Coronary artery (tissue), 2 donors: ENCODE measurements around the gene SLC35F3.

Experiments
- DNase-seq: peaks from one replicate; pipeline ENCODE4 v3.0.0-alpha.2; 2017; ENCODE audit warnings: low spot score
- H3K27ac ChIP-seq, 2 donors: fragments of 200-600 bp; sonication (generic); one replicate each; pipeline ENCODE4 v1.5.1; 2016 to 2019
- H3K4me3 ChIP-seq: fragments of 200-600 bp; sonication (generic); 2 replicates; pipeline ENCODE4 v1.5.1; 2016; ENCODE audit warnings: mild to moderate bottlenecking, moderate library complexity
- TF ChIP-seq, protein P1 (sequence below): fragments of 200-600 bp; sonication (generic); IDR thresholded peaks from one replicate; pipeline ENCODE4 v1.5.1; 2019; ENCODE audit warnings: antibody characterized with exemption

Gene SLC35F3

GRCh38 chr1:234162661-234163060 lies 258.2 kb downstream of the SLC35F3 start:
- no peak for DNase-seq
- TF ChIP-seq, protein P1, sequence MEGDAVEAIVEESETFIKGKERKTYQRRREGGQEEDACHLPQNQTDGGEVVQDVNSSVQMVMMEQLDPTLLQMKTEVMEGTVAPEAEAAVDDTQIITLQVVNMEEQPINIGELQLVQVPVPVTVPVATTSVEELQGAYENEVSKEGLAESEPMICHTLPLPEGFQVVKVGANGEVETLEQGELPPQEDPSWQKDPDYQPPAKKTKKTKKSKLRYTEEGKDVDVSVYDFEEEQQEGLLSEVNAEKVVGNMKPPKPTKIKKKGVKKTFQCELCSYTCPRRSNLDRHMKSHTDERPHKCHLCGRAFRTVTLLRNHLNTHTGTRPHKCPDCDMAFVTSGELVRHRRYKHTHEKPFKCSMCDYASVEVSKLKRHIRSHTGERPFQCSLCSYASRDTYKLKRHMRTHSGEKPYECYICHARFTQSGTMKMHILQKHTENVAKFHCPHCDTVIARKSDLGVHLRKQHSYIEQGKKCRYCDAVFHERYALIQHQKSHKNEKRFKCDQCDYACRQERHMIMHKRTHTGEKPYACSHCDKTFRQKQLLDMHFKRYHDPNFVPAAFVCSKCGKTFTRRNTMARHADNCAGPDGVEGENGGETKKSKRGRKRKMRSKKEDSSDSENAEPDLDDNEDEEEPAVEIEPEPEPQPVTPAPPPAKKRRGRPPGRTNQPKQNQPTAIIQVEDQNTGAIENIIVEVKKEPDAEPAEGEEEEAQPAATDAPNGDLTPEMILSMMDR: no peak
- Histone ChIP-seq H3K27ac (no peak overlapping the region), H3K4me3 (no peak overlapping the region)

DNA sequence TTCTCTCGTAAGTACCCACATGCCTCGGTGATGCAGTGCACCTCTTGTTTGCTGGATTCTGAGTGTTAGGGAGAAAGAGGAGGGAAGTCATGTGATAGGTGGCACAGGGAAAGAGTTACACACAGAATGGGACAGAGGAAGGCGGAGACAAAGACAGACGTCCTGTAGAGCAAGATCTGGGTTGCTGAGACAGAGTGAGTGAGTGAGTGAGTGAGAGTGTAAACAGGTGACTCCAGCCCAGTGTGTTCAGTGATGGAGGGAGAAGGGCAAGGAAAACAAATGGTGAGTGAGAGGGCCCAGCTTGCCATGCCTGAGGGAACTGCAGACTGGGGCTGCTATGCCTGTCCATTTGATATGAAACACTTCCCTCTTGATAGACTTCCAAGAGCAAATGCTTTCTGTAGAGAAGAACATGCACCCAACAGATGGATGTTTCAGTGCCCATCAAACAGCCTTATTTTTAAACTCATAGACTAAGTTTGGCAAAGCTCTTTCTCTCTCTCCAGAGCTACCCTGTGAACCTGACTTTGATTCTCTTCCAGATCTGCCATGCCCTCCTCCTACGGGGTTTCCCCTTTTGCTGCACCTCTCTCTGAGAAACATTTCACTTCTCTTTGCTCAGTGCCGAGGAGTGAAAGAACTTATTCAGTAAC lies 258.9 kb downstream of the SLC35F3 start:
- TF ChIP-seq, protein P1: no peak
- peak; percentile 21 for DNase-seq
- no peak overlapping the region for H3K27ac ChIP-seq
- no peak overlapping the region for H3K4me3 ChIP-seq

DNA sequence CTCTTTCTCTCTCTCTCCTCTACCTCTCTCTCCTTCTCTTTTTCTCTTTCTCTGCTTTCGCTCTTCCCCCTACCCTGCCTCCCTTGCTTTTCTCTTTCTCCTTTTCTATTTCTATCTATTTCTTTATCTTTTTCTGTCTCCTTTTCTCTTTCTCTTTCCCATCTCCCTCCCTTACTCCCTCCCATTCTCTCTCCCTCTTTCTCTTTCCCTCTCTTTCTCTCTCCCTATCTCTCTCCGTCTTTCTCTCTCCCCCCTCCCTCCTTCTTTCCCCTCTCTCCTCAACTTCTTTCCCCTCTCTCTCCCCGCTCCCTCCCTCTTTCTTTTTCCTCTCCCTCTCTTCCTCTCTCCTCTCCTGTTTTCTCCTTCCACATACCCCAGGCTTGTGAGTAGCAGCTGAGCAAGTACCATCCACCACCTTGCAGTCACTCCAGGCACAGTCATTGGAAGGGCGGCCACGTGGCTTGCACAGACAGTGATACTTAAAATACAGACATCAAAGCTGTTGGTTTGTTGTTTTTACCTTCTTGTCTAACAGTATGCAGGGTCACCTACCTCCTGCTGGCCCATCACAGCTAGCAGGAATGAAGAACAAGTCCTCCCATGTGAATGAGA lies 259.7 kb downstream of the SLC35F3 start:
- TF ChIP-seq, protein P1: no peak
- no peak for DNase-seq
- H3K27ac ChIP-seq: no peak overlapping the region
- H3K4me3 ChIP-seq: no peak overlapping the region

GRCh38 chr1:234168061-234168724 lies 263.7 kb downstream of the SLC35F3 start:
- Histone ChIP-seq H3K27ac (no peak overlapping the region), H3K4me3 (no peak overlapping the region)
- TF ChIP-seq, protein P1: no peak
- DNase-seq: peak; percentile 35

DNA sequence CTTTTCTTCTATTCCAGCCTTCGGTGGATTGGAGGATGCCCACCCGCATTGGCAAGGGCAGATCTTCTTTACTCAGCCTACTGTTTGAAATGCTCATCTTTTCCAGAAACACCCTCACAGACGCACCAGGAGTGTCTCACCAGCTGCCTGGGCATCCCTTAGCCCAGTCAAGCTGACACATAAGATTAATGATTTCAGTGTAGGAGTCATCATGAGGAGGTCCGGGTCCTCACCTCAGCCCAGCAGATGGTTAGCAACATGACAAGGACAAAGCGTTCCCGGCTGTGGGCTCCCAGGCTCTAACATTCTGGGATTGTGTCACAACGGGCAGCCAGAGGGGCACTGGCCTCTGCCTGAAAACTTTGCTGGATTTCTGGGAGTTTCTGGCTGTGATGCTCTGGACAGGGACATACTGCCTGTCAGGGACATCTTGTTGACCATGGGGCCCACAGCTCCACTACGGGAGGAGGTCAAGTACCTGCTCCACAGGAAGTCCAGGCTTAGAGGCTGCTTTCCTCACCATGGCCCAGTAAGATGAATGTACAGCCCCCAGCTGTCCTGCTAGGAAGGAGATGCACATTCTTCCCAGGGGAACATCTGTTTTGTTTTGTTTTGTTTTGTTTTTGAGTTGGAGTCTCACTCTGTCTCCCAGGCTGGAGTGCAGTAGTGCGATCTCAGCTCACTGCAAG lies 264.8 kb downstream of the SLC35F3 start:
- Histone ChIP-seq H3K27ac (no peak overlapping the region), H3K4me3 (no peak overlapping the region)
- peak; percentile 28 for DNase-seq
- TF ChIP-seq, protein P1: no peak

DNA sequence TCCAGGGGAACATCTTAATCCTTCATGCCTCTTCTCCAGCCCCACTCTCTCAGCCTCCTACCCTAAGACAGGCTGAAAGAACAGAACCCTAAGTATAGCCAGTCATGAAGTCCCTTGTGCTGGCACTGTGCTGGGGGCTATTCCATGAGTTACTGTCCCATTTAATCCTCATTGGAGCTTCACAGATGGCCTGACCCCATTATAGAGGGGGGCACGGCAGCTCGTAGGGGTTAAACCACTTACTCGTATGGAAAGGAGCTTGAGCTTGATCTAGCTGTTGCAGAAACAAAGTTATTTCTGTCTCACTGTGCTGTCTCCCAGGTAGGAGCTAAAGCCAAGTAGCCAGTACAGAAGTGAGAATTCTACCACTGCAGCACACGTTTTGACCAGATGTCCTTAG lies 265.6 kb downstream of the SLC35F3 start:
- peak; percentile 33 for DNase-seq
- H3K27ac ChIP-seq: no peak overlapping the region
- H3K4me3 ChIP-seq: no peak overlapping the region
- TF ChIP-seq, protein P1: no peak
